HepG2 (cell line): ENCODE results near the gene EMC9. TPM values are rescaled to one million over a fixed set of nuclear protein-coding genes. Genes with fewer than 3 reads are reported as not detected.

Experiments used
- ADNP ChIP-seq: sonication (generic); formaldehyde crosslinking; IDR thresholded peaks from 2 replicates; pipeline ENCODE4 v1.4.0; 2020; ENCODE audit warnings: missing genetic modification reagents
- BCL3 ChIP-seq: sonication (generic); formaldehyde crosslinking; IDR thresholded peaks from 2 replicates; pipeline ENCODE4 v1.5.1; 2020; ENCODE audit warnings: mild to moderate bottlenecking, missing genetic modification reagents, moderate library complexity
- CENPBD1 ChIP-seq: sonication (generic); formaldehyde crosslinking; IDR thresholded peaks from 2 replicates; pipeline ENCODE4 v1.8.0; 2022; ENCODE audit warnings: missing genetic modification reagents, low read depth, mild to moderate bottlenecking, borderline replicate concordance
- GLMP ChIP-seq: sonication (generic); formaldehyde crosslinking; IDR thresholded peaks from 2 replicates; pipeline ENCODE4 v1.9.0; 2021; ENCODE audit warnings: missing genetic modification reagents, mild to moderate bottlenecking, borderline replicate concordance
- MAFF ChIP-seq: IDR thresholded peaks from 2 replicates; pipeline ENCODE4 v1.6.1; 2011; ENCODE audit warnings: low read depth, low read length, improper control_type of control experiment
- NR1H2 ChIP-seq: sonication (generic); formaldehyde crosslinking; IDR thresholded peaks from 2 replicates; pipeline ENCODE4 v1.8.1; 2022; ENCODE audit warnings: low read depth, missing genetic modification reagents, borderline replicate concordance
- PHB2 ChIP-seq: fragments of 450-650 bp; IDR thresholded peaks from 2 replicates; pipeline ENCODE4 v1.6.1; 2018; ENCODE audit not compliant: partially characterized antibody
- PPARG ChIP-seq: conservative IDR thresholded peaks from 2 replicates; pipeline ENCODE4 v1.6.1; 2016; ENCODE audit warnings: missing biosample characterization, missing genetic modification reagents
- RFX3 ChIP-seq: IDR thresholded peaks from 2 replicates; pipeline ENCODE4 v1.6.1; 2016; ENCODE audit warnings: missing biosample characterization, missing genetic modification reagents
- SMC3 ChIP-seq: IDR thresholded peaks from 2 replicates; pipeline ENCODE4 v1.6.1; 2011; ENCODE audit warnings: low read length, improper control_type of control experiment
- TMF1 ChIP-seq: sonication (generic); formaldehyde crosslinking; IDR thresholded peaks from 2 replicates; pipeline ENCODE4 v1.8.1; 2022; ENCODE audit warnings: low read depth, missing genetic modification reagents
- ZBTB26 ChIP-seq: IDR thresholded peaks from 2 replicates; pipeline ENCODE4 v1.6.1; 2016; ENCODE audit warnings: missing compliant biosample characterization, missing genetic modification reagents, borderline replicate concordance
- ZEB1 ChIP-seq: IDR thresholded peaks from 2 replicates; pipeline ENCODE4 v1.6.1; 2012; ENCODE audit warnings: mild to moderate bottlenecking, low read depth, inconsistent platforms; ENCODE audit not compliant: insufficient replicate concordance
- ZFP90 ChIP-seq: sonication (generic); formaldehyde crosslinking; IDR thresholded peaks from 2 replicates; pipeline ENCODE4 v1.8.0; 2022; ENCODE audit warnings: missing genetic modification reagents, mild to moderate bottlenecking, inconsistent platforms, borderline replicate concordance
- ZMYM4 ChIP-seq: sonication (generic); formaldehyde crosslinking; IDR thresholded peaks from 2 replicates; pipeline ENCODE4 v1.8.1; 2023; ENCODE audit warnings: mild to moderate bottlenecking, missing genetic modification reagents
- ZNF24 ChIP-seq: fragments of 450-650 bp; IDR thresholded peaks from 2 replicates; pipeline ENCODE4 v1.6.1; 2017; ENCODE audit warnings: antibody characterized with exemption, mild to moderate bottlenecking
- ZNF3 ChIP-seq: IDR thresholded peaks from 2 replicates; pipeline ENCODE4 v1.7.0; 2017; ENCODE audit warnings: inconsistent platforms
- ZNF589 ChIP-seq: sonication (generic); formaldehyde crosslinking; conservative IDR thresholded peaks from 2 replicates; pipeline ENCODE4 v1.8.0; 2022; ENCODE audit warnings: mild to moderate bottlenecking, moderate library complexity, missing genetic modification reagents
- ZNF710 ChIP-seq: sonication (generic); formaldehyde crosslinking; IDR thresholded peaks from 2 replicates; pipeline ENCODE4 v1.5.0; 2020; ENCODE audit warnings: mild to moderate bottlenecking, missing genetic modification reagents, borderline replicate concordance
- ZNF777 ChIP-seq: sonication (generic); formaldehyde crosslinking; IDR thresholded peaks from 2 replicates; pipeline ENCODE4 v1.4.0; 2020; ENCODE audit warnings: missing genetic modification reagents
- ZSCAN31 ChIP-seq: sonication (generic); formaldehyde crosslinking; IDR thresholded peaks from 2 replicates; pipeline ENCODE4 v1.5.0; 2020; ENCODE audit warnings: low read depth, mild to moderate bottlenecking, missing genetic modification reagents
- polyA plus RNA-seq, 8 experiments: library from polyadenylated mRNA; depleted of rRNA in 3 of 8; stranded (reverse) in 7 of 8; unstranded in 1 of 8; fragments of >200 nt; fragmentation: Illumina TruSeq in 4 of 8; extraction: Trizol in 4 of 8; gene quantifications; 2 replicates each; pipeline versions ENCODE4 v1.2.1 to v1.2.3, GENCODE V29; 2011 to 2016; ENCODE audit warnings: low read depth in 4 of 8, missing spikeins in 1 of 8, mixed read lengths in 1 of 8; ENCODE audit not compliant: insufficient read depth in 1 of 8
- total RNA-seq, 5 experiments: library from RNA; depleted of rRNA; stranded (reverse); fragments of >200 nt; fragmentation: Illumina TruSeq; extraction: Trizol; gene quantifications; 2 replicates each; pipeline ENCODE4 v1.2.3, GENCODE V29; 2016; ENCODE audit warnings: low read depth in 1 of 5

Gene EMC9
- total and polyA plus RNA-seq, 2 of the 13 experiments (the other 11 are each of a cell fraction or from before 2014, with no cell fraction given): 60.5 to 78.7 TPM

GRCh38 chr14:24145690-24146452 lies 4.5 kb upstream of the EMC9 start (continued):
- TF ChIP-seq PPARG (CRISPR knock-in tag) (no peak), PHB2 (no peak), ZNF24 (0 out of 2 replicates have a peak, but pooled peaks have one; percentile 13), SMC3 (no peak), ZMYM4 (no peak), NR1H2 (CRISPR knock-in tag) (no peak), ZEB1 (no peak), MAFF (no peak), BCL3 (CRISPR knock-in tag) (no peak), GLMP (no peak), ADNP (no peak), ZFP90 (CRISPR knock-in tag) (no peak), RFX3 (no peak), TMF1 (CRISPR knock-in tag) (no peak), ZSCAN31 (no peak), CENPBD1 (CRISPR knock-in tag) (no peak), ZNF777 (CRISPR knock-in tag) (no peak), ZBTB26 (CRISPR knock-in tag) (peak; percentile 65; the same call in 1 of the 2 replicates), ZNF589 (CRISPR knock-in tag) (no peak), ZNF3 (CRISPR knock-in tag) (peak; percentile 40; the same call in 1 of the 2 replicates), ZNF710 (CRISPR knock-in tag) (no peak; the same call in 1 of the 2 replicates)
